ENCODE data around the gene TMEM132D.
"Not testable (repeated sequence)": the region's sequence is repeated elsewhere in the genome, so short reads cannot be mapped to it uniquely, and the experiment has no call there.

GRCh38 chr12:129043334-129043733 is 860.5 kb downstream of the TMEM132D start:
- TF ChIP-seq POLR2A (IDR thresholded peaks at IDR 0.05; ENCODE audit: extremely low read depth, insufficient read length); CTCF (IDR thresholded peaks at IDR 0.05; ENCODE audit: low read depth, low read length); MYC (IDR thresholded peaks at IDR 0.05; ENCODE audit: low read depth, low read length); MAX (IDR thresholded peaks at IDR 0.05; ENCODE audit: low read depth, low read length): not testable (repeated sequence)
